Fibroblast of lung (primary cell): Measurements from ENCODE around the gene SIRT2. TPM values are rescaled to one million over a fixed set of nuclear protein-coding genes. Genes with fewer than 3 reads are reported as not detected.

ENCODE experiments used
- DNase-seq, 2 donors: peaks; one replicate each; pipeline versions ENCODE4 v3.0.0 to v3.0.0-alpha.2; 2010; ENCODE audit warnings: low read depth in 2 of 2
- H2AFZ ChIP-seq: 2 replicates; pipeline ENCODE4 v1.5.1; 2012; ENCODE audit warnings: low read length, control low read depth, inconsistent platforms
- H3K27ac ChIP-seq: 2 replicates; pipeline ENCODE4 v1.5.1; 2011; ENCODE audit warnings: low read length, control low read depth; ENCODE audit not compliant: insufficient read depth
- H3K27me3 ChIP-seq: 2 replicates; pipeline ENCODE4 v1.5.1; 2011; ENCODE audit warnings: mild to moderate bottlenecking, low read length; ENCODE audit not compliant: control insufficient read depth, insufficient read depth
- H3K36me3 ChIP-seq: 2 replicates; pipeline ENCODE4 v1.5.1; 2011; ENCODE audit warnings: low read length; ENCODE audit not compliant: control insufficient read depth, insufficient read depth
- H3K4me1 ChIP-seq: 2 replicates; pipeline ENCODE4 v1.5.1; 2011; ENCODE audit warnings: low read length; ENCODE audit not compliant: control insufficient read depth, insufficient read depth; ENCODE audit errors: extremely low read depth
- H3K4me2 ChIP-seq: 2 replicates; pipeline ENCODE4 v1.5.1; 2011; ENCODE audit warnings: low read length, control low read depth; ENCODE audit not compliant: insufficient read depth; ENCODE audit errors: extremely low read depth
- H3K4me3 ChIP-seq, 4 experiments: fragments of 200-600 bp in 1 of 4; sonication (generic) in 1 of 4; replicated peaks in 1 of 4; 2 replicates each; pipeline ENCODE4 v1.5.1; 2011 to 2016; ENCODE audit warnings: low read length in 4 of 4, low read depth in 3 of 4, mild to moderate bottlenecking in 3 of 4, control low read depth in 2 of 4, inconsistent platforms in 1 of 4, mixed read lengths in 1 of 4; ENCODE audit not compliant: insufficient read depth in 1 of 4; ENCODE audit errors: control extremely low read depth in 1 of 4
- H3K79me2 ChIP-seq: 2 replicates; pipeline ENCODE4 v1.5.1; 2012; ENCODE audit warnings: mild to moderate bottlenecking, low read length, inconsistent platforms; ENCODE audit not compliant: control insufficient read depth, insufficient read depth
- H3K9ac ChIP-seq: 2 replicates; pipeline ENCODE4 v1.5.1; 2011; ENCODE audit warnings: mild to moderate bottlenecking, low read length, control low read depth; ENCODE audit not compliant: insufficient read depth
- H3K9me3 ChIP-seq: 2 replicates; pipeline ENCODE4 v1.5.1; 2012; ENCODE audit warnings: low read depth, low read length; ENCODE audit not compliant: control insufficient read depth, insufficient read depth
- H4K20me1 ChIP-seq: 2 replicates; pipeline ENCODE4 v1.5.1; 2011; ENCODE audit warnings: low read length; ENCODE audit not compliant: control insufficient read depth, insufficient read depth; ENCODE audit errors: extremely low read depth
- EZH2 ChIP-seq: IDR thresholded peaks from 2 replicates; pipeline ENCODE4 v1.5.1; 2012; ENCODE audit warnings: low read length, control low read depth, mild to moderate bottlenecking; ENCODE audit errors: missing control alignments
- polyA plus RNA-seq, 2 donors: library from polyadenylated mRNA; depleted of rRNA in 1 of 2; stranded (reverse) in 1 of 2; unstranded in 1 of 2; fragments of >200 nt; gene quantifications; 2 replicates each; pipeline ENCODE4 v1.2.1, GENCODE V29; 2011 to 2012; ENCODE audit warnings: missing spikeins in 1 of 2
- total RNA-seq: library from RNA; depleted of rRNA; stranded (reverse); fragments of >200 nt; gene quantifications from 2 replicates; pipeline ENCODE4 v1.2.1, GENCODE V29; 2014
- TF ChIP-seq, protein P1 (sequence below), 2 donors: IDR thresholded peaks in 1 of 2; conservative IDR thresholded peaks in 1 of 2; 1 replicate in 1 of 2; 2 replicates in 1 of 2; pipeline ENCODE4 v1.5.1; 2011 to 2012; ENCODE audit warnings: low read length in 2 of 2, control low read depth in 1 of 2, inconsistent platforms in 1 of 2, low read depth in 1 of 2, mild to moderate bottlenecking in 1 of 2

Gene SIRT2
- total and polyA plus RNA-seq, 2 donors (not counting 1 experiment from before 2014, with no cell fraction given), result 38.7 to 51.7 TPM

DNA sequence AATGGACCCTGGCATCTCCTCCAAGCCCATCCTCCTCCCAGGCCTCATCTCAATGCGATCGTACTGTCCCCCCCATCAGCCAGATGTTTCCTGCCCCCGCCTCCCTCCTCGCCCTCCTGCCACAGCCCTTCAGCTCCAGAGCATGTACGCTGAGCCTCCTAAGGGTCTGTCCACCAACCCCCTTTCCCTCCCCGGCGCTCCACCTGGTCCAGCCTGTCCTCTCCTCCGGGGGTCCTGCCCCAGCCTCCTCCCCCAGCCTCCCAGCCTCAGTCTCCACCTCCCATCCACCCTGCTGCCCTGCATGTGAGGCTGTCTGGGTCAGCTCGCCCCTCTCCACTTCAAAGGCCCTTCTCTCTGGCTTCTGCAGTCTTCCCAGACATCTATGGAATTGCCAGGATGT is 4.5 kb downstream of the SIRT2 start:
- H3K27me3 ChIP-seq, result no peaks in the 10 kb centered on the region
- H4K20me1 ChIP-seq, result no peaks in the 10 kb centered on the region
- H3K4me1 ChIP-seq, result no peaks in the 10 kb centered on the region
- no peak overlapping the region for H2AFZ ChIP-seq
- H3K4me2 ChIP-seq, result no peak overlapping the region
- H3K9ac ChIP-seq, result no peak overlapping the region
- H3K4me3 ChIP-seq, result no peak overlapping the region
- DNase-seq, result no peak
- no peaks in the 10 kb centered on the region for H3K36me3 ChIP-seq
- no peak overlapping the region for H3K27ac ChIP-seq
- TF ChIP-seq EZH2, result no peak
- TF ChIP-seq, protein P1, sequence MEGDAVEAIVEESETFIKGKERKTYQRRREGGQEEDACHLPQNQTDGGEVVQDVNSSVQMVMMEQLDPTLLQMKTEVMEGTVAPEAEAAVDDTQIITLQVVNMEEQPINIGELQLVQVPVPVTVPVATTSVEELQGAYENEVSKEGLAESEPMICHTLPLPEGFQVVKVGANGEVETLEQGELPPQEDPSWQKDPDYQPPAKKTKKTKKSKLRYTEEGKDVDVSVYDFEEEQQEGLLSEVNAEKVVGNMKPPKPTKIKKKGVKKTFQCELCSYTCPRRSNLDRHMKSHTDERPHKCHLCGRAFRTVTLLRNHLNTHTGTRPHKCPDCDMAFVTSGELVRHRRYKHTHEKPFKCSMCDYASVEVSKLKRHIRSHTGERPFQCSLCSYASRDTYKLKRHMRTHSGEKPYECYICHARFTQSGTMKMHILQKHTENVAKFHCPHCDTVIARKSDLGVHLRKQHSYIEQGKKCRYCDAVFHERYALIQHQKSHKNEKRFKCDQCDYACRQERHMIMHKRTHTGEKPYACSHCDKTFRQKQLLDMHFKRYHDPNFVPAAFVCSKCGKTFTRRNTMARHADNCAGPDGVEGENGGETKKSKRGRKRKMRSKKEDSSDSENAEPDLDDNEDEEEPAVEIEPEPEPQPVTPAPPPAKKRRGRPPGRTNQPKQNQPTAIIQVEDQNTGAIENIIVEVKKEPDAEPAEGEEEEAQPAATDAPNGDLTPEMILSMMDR (conservative IDR thresholded peaks at IDR 0.05 in 1 of 2, IDR thresholded peaks at IDR 0.05 in 1 of 2; ENCODE audit: low read depth in 1 of 2, low read length in 2 of 2), result no peak
- no peaks in the 10 kb centered on the region for H3K9me3 ChIP-seq
- H3K79me2 ChIP-seq, result peaks cover 2% of the 10 kb centered on the region

DNA sequence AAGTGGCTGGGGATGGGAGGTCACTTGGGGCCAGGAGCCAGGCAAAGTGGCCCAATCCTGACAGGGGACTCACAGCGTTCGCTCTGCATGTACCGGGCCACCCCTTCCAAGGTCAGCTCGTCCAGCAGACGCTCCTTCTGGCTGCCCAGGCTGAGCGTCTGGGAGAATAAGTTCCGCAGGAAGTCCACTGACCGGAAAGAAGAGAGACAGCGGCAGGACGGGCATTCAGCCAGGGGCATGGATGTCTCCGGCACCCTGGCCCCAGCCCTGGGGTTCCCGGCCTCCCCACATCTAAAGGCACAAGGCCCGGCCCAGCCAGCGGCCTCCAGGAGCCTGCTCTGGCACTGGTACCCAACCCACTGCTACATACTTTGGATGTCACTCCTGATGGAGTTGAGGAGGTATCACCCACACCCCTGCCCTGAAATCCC is 6.1 kb downstream of the SIRT2 start:
- H3K27ac ChIP-seq, result no peak overlapping the region
- no peak overlapping the region for H3K4me2 ChIP-seq
- no peak overlapping the region for H2AFZ ChIP-seq
- H4K20me1 ChIP-seq, result no peaks in the 10 kb centered on the region
- no peak for TF ChIP-seq EZH2
- TF ChIP-seq, protein P1 (conservative IDR thresholded peaks at IDR 0.05 in 1 of 2, IDR thresholded peaks at IDR 0.05 in 1 of 2; ENCODE audit: low read depth in 1 of 2, low read length in 2 of 2), result no peak
- no peaks in the 10 kb centered on the region for H3K4me1 ChIP-seq
- H3K4me3 ChIP-seq, result no peak overlapping the region
- DNase-seq, result no peak
- H3K9me3 ChIP-seq, result no peaks in the 10 kb centered on the region
- H3K27me3 ChIP-seq, result no peaks in the 10 kb centered on the region
- H3K79me2 ChIP-seq, result peaks cover 2% of the 10 kb centered on the region
- H3K9ac ChIP-seq, result no peak overlapping the region
- H3K36me3 ChIP-seq, result peaks cover 7% of the 10 kb centered on the region

DNA sequence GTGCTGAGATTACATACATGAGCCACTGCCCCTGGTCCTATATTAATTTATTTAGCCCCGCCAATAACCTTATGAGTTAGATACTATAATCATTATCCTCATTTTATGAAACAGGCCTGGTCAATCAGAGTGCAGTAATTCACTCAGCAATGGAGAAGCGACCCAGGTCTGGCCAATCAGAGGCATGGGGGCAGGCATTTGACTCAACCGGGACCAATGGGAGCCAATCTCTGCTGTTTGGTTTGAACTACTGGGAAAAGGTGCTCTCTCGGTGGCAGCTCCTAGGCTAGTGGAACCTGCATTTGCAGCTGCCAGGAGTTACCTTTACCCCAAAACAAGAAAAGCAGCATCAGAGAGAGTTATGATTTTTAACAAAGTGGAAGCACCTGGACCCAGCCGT is 6.6 kb downstream of the SIRT2 start:
- Histone ChIP-seq H2AFZ (no peak overlapping the region), H3K9ac (no peak overlapping the region)

More for the DNA sequence above, 6.6 kb downstream of the SIRT2 start:
- Histone ChIP-seq H3K79me2 (no peaks in the 10 kb centered on the region), H3K27ac (no peak overlapping the region), H3K9me3 (no peaks in the 10 kb centered on the region), H3K4me2 (no peak overlapping the region), H3K36me3 (peaks cover 7% of the 10 kb centered on the region), H3K4me1 (no peaks in the 10 kb centered on the region), H3K4me3 (no peak overlapping the region), H4K20me1 (no peaks in the 10 kb centered on the region), H3K27me3 (no peaks in the 10 kb centered on the region)
- TF ChIP-seq EZH2, result no peak
- TF ChIP-seq, protein P1 (conservative IDR thresholded peaks at IDR 0.05 in 1 of 2, IDR thresholded peaks at IDR 0.05 in 1 of 2; ENCODE audit: low read depth in 1 of 2, low read length in 2 of 2), result no peak
- no peak for DNase-seq
